Measurements from ENCODE around the gene ALDH1L1. TPM values are rescaled to one million over a fixed set of nuclear protein-coding genes. Genes with fewer than 3 reads are reported as not detected.

Gene ALDH1L1
- total RNA-seq, 2 experiments from 2014 or later: not detected

- CTCF ChIA-PET: no interaction called here
- ATAC-seq (ENCODE audit: poor library complexity) (no peak), DNase-seq (peak in 1 of 14 experiments; percentile 6)
- Mint-ChIP-seq H3K9me3 (no peaks in the 10 kb centered on the region), H3K4me1 (ENCODE audit: low read depth) (no peaks in the 10 kb centered on the region), H3K27me3 (no peaks in the 10 kb centered on the region), H3K4me3 (no peak overlapping the region), H3K27ac (no peak overlapping the region), H3K36me3 (ENCODE audit: low read depth) (no peaks in the 10 kb centered on the region)
- H3K4me3 ChIP-seq (ENCODE audit: low read length): no peak overlapping the region
- TF ChIP-seq, protein P1, sequence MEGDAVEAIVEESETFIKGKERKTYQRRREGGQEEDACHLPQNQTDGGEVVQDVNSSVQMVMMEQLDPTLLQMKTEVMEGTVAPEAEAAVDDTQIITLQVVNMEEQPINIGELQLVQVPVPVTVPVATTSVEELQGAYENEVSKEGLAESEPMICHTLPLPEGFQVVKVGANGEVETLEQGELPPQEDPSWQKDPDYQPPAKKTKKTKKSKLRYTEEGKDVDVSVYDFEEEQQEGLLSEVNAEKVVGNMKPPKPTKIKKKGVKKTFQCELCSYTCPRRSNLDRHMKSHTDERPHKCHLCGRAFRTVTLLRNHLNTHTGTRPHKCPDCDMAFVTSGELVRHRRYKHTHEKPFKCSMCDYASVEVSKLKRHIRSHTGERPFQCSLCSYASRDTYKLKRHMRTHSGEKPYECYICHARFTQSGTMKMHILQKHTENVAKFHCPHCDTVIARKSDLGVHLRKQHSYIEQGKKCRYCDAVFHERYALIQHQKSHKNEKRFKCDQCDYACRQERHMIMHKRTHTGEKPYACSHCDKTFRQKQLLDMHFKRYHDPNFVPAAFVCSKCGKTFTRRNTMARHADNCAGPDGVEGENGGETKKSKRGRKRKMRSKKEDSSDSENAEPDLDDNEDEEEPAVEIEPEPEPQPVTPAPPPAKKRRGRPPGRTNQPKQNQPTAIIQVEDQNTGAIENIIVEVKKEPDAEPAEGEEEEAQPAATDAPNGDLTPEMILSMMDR (IDR thresholded peaks at IDR 0.05): no peak
- POLR2A ChIA-PET: no interaction called here
- no peaks in the 10 kb centered on the region for H3K27me3 ChIP-seq (ENCODE audit: control insufficient read depth in 1 of 2, insufficient read depth in 2 of 2, low read length in 2 of 2)
- no peaks in the 10 kb centered on the region for H3K9me3 ChIP-seq (ENCODE audit: control insufficient read depth in 1 of 2, insufficient read depth in 1 of 2, low read length in 2 of 2)
- no peaks in the 10 kb centered on the region for H3K4me1 ChIP-seq (ENCODE audit: insufficient read depth, low read length)
- intact Hi-C loops (cut with DNase I, micrococcal nuclease): no loop called here
- no peaks in the 10 kb centered on the region for H3K36me3 ChIP-seq (ENCODE audit: insufficient read depth, low read length)
- H3K27ac ChIP-seq (ENCODE audit: low read depth in 1 of 2, low read length in 2 of 2): no peak overlapping the region
Observed at GRCh38 chr3:126114443-126115386, 65.7 kb downstream of the ALDH1L1 start.

DNA sequence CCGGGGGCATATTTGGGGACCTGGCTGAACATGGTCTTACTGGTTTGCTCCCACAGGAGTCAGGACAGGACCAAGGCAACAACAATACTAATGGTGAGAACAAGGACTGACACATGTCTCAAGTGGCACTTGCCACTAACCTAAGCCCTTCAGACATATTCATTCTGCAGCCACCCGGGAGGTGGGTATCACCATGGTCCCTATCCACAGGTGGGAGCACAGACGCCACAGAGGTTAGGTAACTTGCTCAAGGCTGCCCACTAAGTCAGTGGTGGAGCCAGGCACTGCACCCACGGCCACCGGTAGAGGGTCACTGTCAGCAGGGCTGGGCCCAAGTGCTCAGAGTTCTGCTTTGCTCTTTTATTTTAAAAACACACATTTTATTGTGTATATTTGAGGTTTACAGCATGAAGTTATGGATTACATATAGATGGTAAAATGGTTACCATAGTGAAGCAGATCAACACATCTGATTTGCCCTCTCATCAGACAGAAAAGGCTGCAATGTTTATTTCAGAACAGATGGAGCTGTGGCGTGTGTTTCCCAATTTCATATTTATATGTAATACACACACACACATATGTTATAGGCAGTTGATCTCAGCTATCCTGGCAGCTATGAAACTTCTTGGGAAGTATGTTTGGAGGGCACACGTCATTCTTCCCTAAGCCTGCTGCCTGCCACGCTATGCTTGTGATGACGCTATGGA is 66.5 kb downstream of the ALDH1L1 start:
- Histone ChIP-seq H3K27ac (ENCODE audit: low read depth in 1 of 2, low read length in 2 of 2) (no peak overlapping the region), H3K36me3 (ENCODE audit: insufficient read depth, low read length) (no peaks in the 10 kb centered on the region), H3K4me3 (ENCODE audit: low read length) (no peak overlapping the region), H3K4me1 (ENCODE audit: insufficient read depth, low read length) (no peaks in the 10 kb centered on the region), H3K27me3 (ENCODE audit: control insufficient read depth in 1 of 2, insufficient read depth in 2 of 2, low read length in 2 of 2) (no peaks in the 10 kb centered on the region), H3K9me3 (ENCODE audit: control insufficient read depth in 1 of 2, insufficient read depth in 1 of 2, low read length in 2 of 2) (no peaks in the 10 kb centered on the region)
- Mint-ChIP-seq H3K36me3 (ENCODE audit: low read depth) (no peaks in the 10 kb centered on the region), H3K4me1 (ENCODE audit: low read depth) (no peaks in the 10 kb centered on the region), H3K4me3 (no peak overlapping the region), H3K27ac (no peak overlapping the region), H3K9me3 (no peaks in the 10 kb centered on the region), H3K27me3 (no peaks in the 10 kb centered on the region)
- TF ChIP-seq, protein P1 (IDR thresholded peaks at IDR 0.05): no peak
- ATAC-seq (ENCODE audit: poor library complexity) (peak; percentile 57), DNase-seq (peak in 4 of 14 experiments; percentile 3 to 31 (median 18))
- intact Hi-C loops (cut with DNase I, micrococcal nuclease): no loop called here
- ChIA-PET CTCF (no interaction called here), POLR2A (no interaction called here)

GRCh38 chr3:126113238-126113555 is 67.2 kb downstream of the ALDH1L1 start:
- no peaks in the 10 kb centered on the region for H3K36me3 ChIP-seq (ENCODE audit: insufficient read depth, low read length)
- Mint-ChIP-seq H3K27ac (no peak overlapping the region), H3K4me3 (no peak overlapping the region), H3K4me1 (ENCODE audit: low read depth) (no peaks in the 10 kb centered on the region), H3K9me3 (no peaks in the 10 kb centered on the region), H3K27me3 (no peaks in the 10 kb centered on the region), H3K36me3 (ENCODE audit: low read depth) (no peaks in the 10 kb centered on the region)
- CTCF ChIA-PET: no interaction called here
- POLR2A ChIA-PET: no interaction called here
- no peaks in the 10 kb centered on the region for H3K4me1 ChIP-seq (ENCODE audit: insufficient read depth, low read length)
- H3K27ac ChIP-seq (ENCODE audit: low read depth in 1 of 2, low read length in 2 of 2): no peak overlapping the region
- no peak for ATAC-seq (ENCODE audit: poor library complexity)
- peak in 1 of 14 experiments; percentile 24 for DNase-seq
- H3K9me3 ChIP-seq (ENCODE audit: control insufficient read depth in 1 of 2, insufficient read depth in 1 of 2, low read length in 2 of 2): no peaks in the 10 kb centered on the region
- no peaks in the 10 kb centered on the region for H3K27me3 ChIP-seq (ENCODE audit: control insufficient read depth in 1 of 2, insufficient read depth in 2 of 2, low read length in 2 of 2)
- TF ChIP-seq, protein P1 (IDR thresholded peaks at IDR 0.05): no peak
- no peak overlapping the region for H3K4me3 ChIP-seq (ENCODE audit: low read length)
- intact Hi-C loops (cut with DNase I, micrococcal nuclease): no loop called here

Data from CD4-positive, alpha-beta T cell (primary cell).